Measurements from ENCODE around the gene SOX13.
A peak's percentile ranks its signal among the peaks of the same experiment; 100 is the strongest.

The SOX13 gene

GRCh38 chr1:204132718-204133117, 59.8 kb downstream of the SOX13 start:
- no peak for FAIRE-seq
- DNase-seq (ENCODE audit: insufficient read length, low spot score) = no peak
- no peak for TF ChIP-seq SPI1 (IDR thresholded peaks at IDR 0.05; ENCODE audit: low read depth, low read length)
- no peak for TF ChIP-seq POLR2A (IDR thresholded peaks at IDR 0.05; ENCODE audit: low read depth, low read length)
- no peak for TF ChIP-seq TAF1 (IDR thresholded peaks at IDR 0.05; ENCODE audit: low read depth, low read length)
- TF ChIP-seq POLR2AphosphoS5 (IDR thresholded peaks at IDR 0.05; ENCODE audit: low read depth, low read length) = no peak
- no peak for TF ChIP-seq PAX5 (IDR thresholded peaks at IDR 0.05; ENCODE audit: insufficient read depth, low read length, severe bottlenecking)
- TF ChIP-seq POU2F2 (IDR thresholded peaks at IDR 0.05; ENCODE audit: low read depth, low read length) = no peak

DNA sequence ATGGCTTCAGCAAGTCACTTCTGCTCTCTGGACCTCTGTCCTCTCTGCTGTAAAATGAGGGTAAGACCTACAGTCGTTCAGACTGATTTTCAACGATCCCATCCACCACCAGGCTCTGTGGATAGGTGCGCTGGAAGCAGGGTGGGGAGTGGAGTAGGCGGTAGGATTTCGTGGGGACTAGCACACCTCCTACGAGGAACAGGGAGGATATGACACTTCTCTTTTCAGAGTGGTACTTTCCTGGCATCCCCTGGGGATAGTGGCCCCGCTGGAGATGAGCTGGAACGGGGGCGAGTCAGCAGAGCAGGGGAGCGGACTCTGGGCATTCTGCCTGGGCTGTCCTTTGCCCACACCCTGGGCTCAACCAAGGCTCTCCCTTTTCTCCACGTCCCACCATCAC, 61.2 kb downstream of the SOX13 start:
- no peak for DNase-seq (ENCODE audit: insufficient read length, low spot score)
- TF ChIP-seq SPI1 (IDR thresholded peaks at IDR 0.05; ENCODE audit: low read depth, low read length) (0 out of 2 replicates have a peak, but pooled peaks have one; percentile 13), POU2F2 (IDR thresholded peaks at IDR 0.05; ENCODE audit: low read depth, low read length) (no peak)
- no peak for FAIRE-seq

GRCh38 chr1:204136814-204137213, 63.9 kb downstream of the SOX13 start:
- TF ChIP-seq POLR2AphosphoS5 (IDR thresholded peaks at IDR 0.05; ENCODE audit: low read depth, low read length) = no peak
- no peak for TF ChIP-seq PAX5 (IDR thresholded peaks at IDR 0.05; ENCODE audit: insufficient read depth, low read length, severe bottlenecking)
- no peak for TF ChIP-seq POU2F2 (IDR thresholded peaks at IDR 0.05; ENCODE audit: low read depth, low read length)
- TF ChIP-seq TAF1 (IDR thresholded peaks at IDR 0.05; ENCODE audit: low read depth, low read length) = no peak
- no peak for TF ChIP-seq POLR2A (IDR thresholded peaks at IDR 0.05; ENCODE audit: low read depth, low read length)
- TF ChIP-seq SPI1 (IDR thresholded peaks at IDR 0.05; ENCODE audit: low read depth, low read length) = no peak
- no peak for DNase-seq (ENCODE audit: insufficient read length, low spot score)
- no peak for FAIRE-seq

GRCh38 chr1:204139088-204139487, 66.2 kb downstream of the SOX13 start:
- no peak for FAIRE-seq
- no peak for TF ChIP-seq PAX5 (IDR thresholded peaks at IDR 0.05; ENCODE audit: insufficient read depth, low read length, severe bottlenecking)
- TF ChIP-seq POLR2A (IDR thresholded peaks at IDR 0.05; ENCODE audit: low read depth, low read length) = no peak
- TF ChIP-seq SPI1 (IDR thresholded peaks at IDR 0.05; ENCODE audit: low read depth, low read length) = no peak
- TF ChIP-seq POU2F2 (IDR thresholded peaks at IDR 0.05; ENCODE audit: low read depth, low read length) = no peak
- no peak for TF ChIP-seq TAF1 (IDR thresholded peaks at IDR 0.05; ENCODE audit: low read depth, low read length)
- no peak for TF ChIP-seq POLR2AphosphoS5 (IDR thresholded peaks at IDR 0.05; ENCODE audit: low read depth, low read length)
- no peak for DNase-seq (ENCODE audit: insufficient read length, low spot score)

- TF ChIP-seq POLR2A (IDR thresholded peaks at IDR 0.05; ENCODE audit: low read depth, low read length) (no peak), TAF1 (IDR thresholded peaks at IDR 0.05; ENCODE audit: low read depth, low read length) (no peak), POLR2AphosphoS5 (IDR thresholded peaks at IDR 0.05; ENCODE audit: low read depth, low read length) (no peak), SPI1 (IDR thresholded peaks at IDR 0.05; ENCODE audit: low read depth, low read length) (no peak), PAX5 (IDR thresholded peaks at IDR 0.05; ENCODE audit: insufficient read depth, low read length, severe bottlenecking) (no peak), POU2F2 (IDR thresholded peaks at IDR 0.05; ENCODE audit: low read depth, low read length) (no peak)
- no peak for FAIRE-seq
- DNase-seq (ENCODE audit: insufficient read length, low spot score) = no peak
Observed at GRCh38 chr1:204139952-204140351, 67.0 kb downstream of the SOX13 start.

- TF ChIP-seq POLR2AphosphoS5 (IDR thresholded peaks at IDR 0.05; ENCODE audit: low read depth, low read length) = no peak
- no peak for TF ChIP-seq POU2F2 (IDR thresholded peaks at IDR 0.05; ENCODE audit: low read depth, low read length)
- no peak for TF ChIP-seq SPI1 (IDR thresholded peaks at IDR 0.05; ENCODE audit: low read depth, low read length)
- no peak for TF ChIP-seq POLR2A (IDR thresholded peaks at IDR 0.05; ENCODE audit: low read depth, low read length)
- no peak for TF ChIP-seq TAF1 (IDR thresholded peaks at IDR 0.05; ENCODE audit: low read depth, low read length)
- TF ChIP-seq PAX5 (IDR thresholded peaks at IDR 0.05; ENCODE audit: insufficient read depth, low read length, severe bottlenecking) = no peak
Observed at GRCh38 chr1:204141131-204141530, 68.2 kb downstream of the SOX13 start.

GRCh38 chr1:204142032-204142974, 69.4 kb downstream of the SOX13 start:
- DNase-seq (ENCODE audit: insufficient read length, low spot score) (no peak), FAIRE-seq (no peak)
- TF ChIP-seq TAF1 (IDR thresholded peaks at IDR 0.05; ENCODE audit: low read depth, low read length) = no peak
- TF ChIP-seq POU2F2 (IDR thresholded peaks at IDR 0.05; ENCODE audit: low read depth, low read length) = no peak
- TF ChIP-seq PAX5 (IDR thresholded peaks at IDR 0.05; ENCODE audit: insufficient read depth, low read length, severe bottlenecking) = no peak
- no peak for TF ChIP-seq SPI1 (IDR thresholded peaks at IDR 0.05; ENCODE audit: low read depth, low read length)
- TF ChIP-seq POLR2A (IDR thresholded peaks at IDR 0.05; ENCODE audit: low read depth, low read length) = no peak
- TF ChIP-seq POLR2AphosphoS5 (IDR thresholded peaks at IDR 0.05; ENCODE audit: low read depth, low read length) = no peak

More at GRCh38 chr1:204141131-204141530, 68.2 kb downstream of the SOX13 start:
- FAIRE-seq = no peak
- DNase-seq (ENCODE audit: insufficient read length, low spot score) = no peak

GRCh38 chr1:204143276-204144041, 70.5 kb downstream of the SOX13 start:
- DNase-seq (ENCODE audit: insufficient read length, low spot score) (no peak), FAIRE-seq (no peak)
- no peak for TF ChIP-seq POLR2AphosphoS5 (IDR thresholded peaks at IDR 0.05; ENCODE audit: low read depth, low read length)
- no peak for TF ChIP-seq POLR2A (IDR thresholded peaks at IDR 0.05; ENCODE audit: low read depth, low read length)
- TF ChIP-seq SPI1 (IDR thresholded peaks at IDR 0.05; ENCODE audit: low read depth, low read length) = no peak

DNA sequence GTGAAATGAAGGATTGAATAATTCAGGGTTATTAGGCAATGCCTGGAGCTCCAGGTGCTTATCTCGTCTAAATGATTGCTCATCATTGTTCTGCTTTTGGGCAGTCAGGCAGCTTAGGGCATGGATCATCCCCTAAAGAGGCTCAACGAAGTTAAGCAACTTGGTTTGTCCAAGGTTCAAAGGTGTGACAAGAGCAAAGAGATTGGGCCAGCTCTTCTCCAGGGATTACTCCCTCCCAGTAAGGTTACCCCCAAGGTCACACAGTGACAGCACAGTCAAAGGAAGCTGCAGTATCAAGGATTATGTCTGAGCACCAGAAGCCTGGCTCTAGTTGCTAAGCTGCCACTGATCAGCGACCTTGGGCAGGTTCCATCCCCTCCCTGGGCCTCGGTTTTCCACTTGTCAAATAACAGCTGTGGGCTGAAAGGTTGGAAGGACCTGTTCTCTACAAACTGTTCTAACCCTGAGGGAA, 72.2 kb downstream of the SOX13 start:
- no peak for DNase-seq (ENCODE audit: insufficient read length, low spot score)
- no peak for FAIRE-seq

More for the DNA sequence above, 72.2 kb downstream of the SOX13 start:
- TF ChIP-seq POLR2A (IDR thresholded peaks at IDR 0.05; ENCODE audit: low read depth, low read length) (no peak), TAF1 (IDR thresholded peaks at IDR 0.05; ENCODE audit: low read depth, low read length) (no peak), POU2F2 (IDR thresholded peaks at IDR 0.05; ENCODE audit: low read depth, low read length) (no peak), SPI1 (IDR thresholded peaks at IDR 0.05; ENCODE audit: low read depth, low read length) (no peak), POLR2AphosphoS5 (IDR thresholded peaks at IDR 0.05; ENCODE audit: low read depth, low read length) (no peak), PAX5 (IDR thresholded peaks at IDR 0.05; ENCODE audit: insufficient read depth, low read length, severe bottlenecking) (no peak)
